HCT116 (cell line): Measurements from ENCODE around the gene SMPDL3A. TPM values are rescaled to one million over a fixed set of nuclear protein-coding genes. Genes with fewer than 3 reads are reported as not detected.

Source experiments
- ATAC-seq: fragments of 200-7000 bp; cut with Tn5 transposase; 2 replicates; pipeline ENCODE4 v1.9.1; 2020; ENCODE audit warnings: mild to moderate bottlenecking, moderate library complexity
- BruUV-seq: library from RNA; stranded (reverse); fragments of 400-500 nt; replicated peaks from 2 replicates; lab custom pipeline; 2021; lab: Mats Ljungman, UMichigan
- CTCF ChIA-PET: fragments of 300-600 bp; sonication (Branson Sonifier 250); formaldehyde crosslinking; loops from one replicate; lab custom pipeline; 2021; ENCODE audit warnings: antibody characterized with exemption; lab: Charles Lee
- POLR2A ChIA-PET: fragments of 300-600, 350-600 bp; sonication (Branson Sonifier 250); formaldehyde crosslinking; loops from one replicate; lab custom pipeline; 2021; ENCODE audit warnings: antibody characterized with exemption; lab: Charles Lee
- RAD21 ChIA-PET, 2 experiments: fragments of 300-600 bp; sonication (Branson Sonifier 250); formaldehyde crosslinking; loops; one replicate each; lab custom pipeline; 2023; ENCODE audit warnings: low total read pairs in 2 of 2; ENCODE audit not compliant: uncharacterized antibody in 2 of 2, unreplicated experiment in 2 of 2, low non-redundant PET in 1 of 2; lab: Charles Lee
- DNase-seq: peaks from one replicate; pipeline ENCODE4 v3.0.0-alpha.2; 2010; ENCODE audit warnings: low read depth, low spot score
- H2AFZ ChIP-seq: fragments of 200-600 bp; shearing (Covaris generic), sonication (generic); 2 replicates; pipeline ENCODE4 v1.6.1; 2017; ENCODE audit warnings: low read depth, mixed run types, mixed read lengths, antibody characterized with exemption, low read length; ENCODE audit not compliant: poor library complexity, severe bottlenecking
- H3K27ac ChIP-seq: 2 replicates; pipeline ENCODE4 v1.5.1; 2012; ENCODE audit warnings: low read depth, low read length
- H3K27me3 ChIP-seq: fragments of 200-600 bp; sonication (generic); 2 replicates; pipeline ENCODE4 v1.6.1; 2016; ENCODE audit warnings: mixed run types, low read length, mixed read lengths; ENCODE audit not compliant: insufficient read depth
- H3K36me3 ChIP-seq, 2 experiments: fragments of 200-500 bp in 1 of 2; fragments of 200-600 bp in 1 of 2; sonication (Bioruptor generic) in 1 of 2; sonication (generic) in 1 of 2; 2 replicates each; pipeline versions ENCODE4 v1.5.1 to v1.6.1; 2014 to 2016; ENCODE audit warnings: low read length in 2 of 2, inconsistent platforms in 1 of 2, mixed read lengths in 1 of 2, mixed run types in 1 of 2; ENCODE audit not compliant: insufficient read depth in 2 of 2, control insufficient read depth in 1 of 2
- H3K4me1 ChIP-seq, 2 experiments: fragments of 200-600 bp in 1 of 2; sonication (generic) in 1 of 2; 2 replicates each; pipeline versions ENCODE4 v1.5.1 to v1.6.1; 2012 to 2017; ENCODE audit warnings: low read length in 2 of 2, inconsistent platforms in 1 of 2, mild to moderate bottlenecking in 1 of 2, mixed read lengths in 1 of 2, mixed run types in 1 of 2, moderate library complexity in 1 of 2; ENCODE audit not compliant: insufficient read depth in 2 of 2, control insufficient read depth in 1 of 2
- H3K4me2 ChIP-seq: fragments of 200-600 bp; sonication (generic); 2 replicates; pipeline ENCODE4 v1.6.1; 2017; ENCODE audit warnings: mixed run types, low read length, mixed read lengths
- H3K4me3 ChIP-seq, 2 experiments: fragments of 200-600 bp in 1 of 2; sonication (generic) in 1 of 2; replicated peaks in 1 of 2; 2 replicates each; pipeline ENCODE4 v1.5.1; 2011 to 2016; ENCODE audit warnings: low read length in 2 of 2, control low read depth in 1 of 2, low read depth in 1 of 2, mild to moderate bottlenecking in 1 of 2, mixed read lengths in 1 of 2, mixed run types in 1 of 2
- H3K79me2 ChIP-seq: fragments of 200-600 bp; sonication (generic); 2 replicates; pipeline ENCODE4 v1.6.1; 2017; ENCODE audit warnings: mild to moderate bottlenecking, mixed run types, low read length, moderate library complexity, mixed read lengths; ENCODE audit not compliant: insufficient read depth
- H3K9ac ChIP-seq: fragments of 200-600 bp; sonication (generic); 2 replicates; pipeline ENCODE4 v1.6.1; 2016; ENCODE audit warnings: low read length, mixed read lengths
- H3K9me2 ChIP-seq: fragments of 200-600 bp; sonication (generic), shearing (Covaris generic); 2 replicates; pipeline ENCODE4 v1.6.1; 2017; ENCODE audit warnings: mixed run types, mild to moderate bottlenecking, moderate library complexity; ENCODE audit not compliant: insufficient read depth
- H3K9me3 ChIP-seq, 2 experiments: fragments of 200-500 bp in 1 of 2; fragments of 200-600 bp in 1 of 2; sonication (Bioruptor generic) in 1 of 2; sonication (generic) in 1 of 2; 2 replicates each; pipeline ENCODE4 v1.6.1; 2014 to 2017; ENCODE audit warnings: low read length in 2 of 2, mixed read lengths in 2 of 2, inconsistent platforms in 1 of 2, low read depth in 1 of 2, mild to moderate bottlenecking in 1 of 2, mixed run types in 1 of 2, moderate library complexity in 1 of 2; ENCODE audit not compliant: control insufficient read depth in 1 of 2, insufficient read depth in 1 of 2
- H4K20me1 ChIP-seq: fragments of 200-600 bp; sonication (generic), shearing (Covaris generic); 2 replicates; pipeline ENCODE4 v1.6.1; 2017; ENCODE audit warnings: mixed run types, mild to moderate bottlenecking, moderate library complexity; ENCODE audit not compliant: insufficient read depth
- CBX3 ChIP-seq: IDR thresholded peaks from 2 replicates; pipeline ENCODE4 v1.6.1; 2012; ENCODE audit warnings: low read depth
- ELF1 ChIP-seq: IDR thresholded peaks from 2 replicates; pipeline ENCODE4 v1.6.1; 2012; ENCODE audit warnings: low read depth, borderline replicate concordance
- EZH2phosphoT487 ChIP-seq: fragments of 200-600 bp; IDR thresholded peaks from 2 replicates; pipeline ENCODE4 v1.6.1; 2018; ENCODE audit warnings: antibody characterized with exemption, borderline replicate concordance
- FOSL1 ChIP-seq: IDR thresholded peaks from 2 replicates; pipeline ENCODE4 v1.6.1; 2012; ENCODE audit warnings: low read depth
- POLR2A ChIP-seq: IDR thresholded peaks from 2 replicates; pipeline ENCODE4 v1.7.0; 2011; ENCODE audit warnings: borderline replicate concordance; ENCODE audit not compliant: insufficient read depth, insufficient read length; ENCODE audit errors: extremely low read depth
- POLR2AphosphoS5 ChIP-seq: IDR thresholded peaks from 2 replicates; pipeline ENCODE4 v1.6.1; 2011; ENCODE audit warnings: mild to moderate bottlenecking, low read depth, low read length, moderate library complexity
- SIN3A ChIP-seq: IDR thresholded peaks from 2 replicates; pipeline ENCODE4 v1.6.1; 2012; ENCODE audit warnings: low read depth
- YY1 ChIP-seq: IDR thresholded peaks from 2 replicates; pipeline ENCODE4 v1.6.1; 2011; ENCODE audit warnings: low read length, low read depth, moderate library complexity, mild to moderate bottlenecking; ENCODE audit not compliant: insufficient replicate concordance; ENCODE audit errors: extremely low read depth
- ZFX ChIP-seq: fragments of 450-650 bp; IDR thresholded peaks from 2 replicates; pipeline ENCODE4 v1.6.1; 2017
- ZNF274 ChIP-seq: fragments of 200-500 bp; sonication (Bioruptor generic); IDR thresholded peaks from 2 replicates; pipeline ENCODE4 v1.6.1; 2014; ENCODE audit warnings: mild to moderate bottlenecking, low read depth, low read length, inconsistent platforms
- intact Hi-C: fragments of 100-400 bp; cut with micrococcal nuclease; formaldehyde crosslinking; loops from 2 replicates; pipeline ENCODE4 v1.10.0; 2022
- total RNA-seq: library from RNA; stranded (reverse); gene quantifications from one replicate; pipeline ENCODE4 v1.2.1, GENCODE V29; 2021; ENCODE audit not compliant: unreplicated experiment
- TF ChIP-seq, protein P1 (sequence below): IDR thresholded peaks from 2 replicates; pipeline ENCODE4 v1.6.1; 2012; ENCODE audit warnings: low read depth
- TF ChIP-seq, protein P2 (sequence below): IDR thresholded peaks from 2 replicates; pipeline ENCODE4 v1.6.1; 2012

SMPDL3A gene
- total RNA-seq, 1 experiment from 2014 or later: 2.4 TPM

DNA sequence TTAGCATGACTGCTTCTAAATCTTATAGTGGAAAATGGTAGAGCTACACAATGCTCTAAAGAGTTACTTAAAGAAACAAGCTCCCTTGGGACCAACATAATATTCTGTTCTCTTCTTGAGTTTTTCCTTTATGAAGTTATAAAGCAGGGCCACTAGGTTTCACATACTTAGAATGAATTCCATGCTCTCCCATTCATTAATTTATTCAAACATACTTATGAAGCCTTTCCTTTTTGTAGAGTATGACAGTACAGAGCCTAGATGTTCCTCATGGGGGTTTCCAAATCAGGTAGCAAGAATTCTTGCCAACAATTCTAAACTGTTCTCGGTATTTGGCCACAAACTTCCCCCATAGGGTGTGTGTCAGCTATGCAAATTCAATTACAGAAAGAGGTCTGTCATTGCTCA lies 30.1 kb upstream of the SMPDL3A start:
- Histone ChIP-seq H3K36me3 (no peaks in the 10 kb centered on the region), H3K9me3 (no peaks in the 10 kb centered on the region), H3K27me3 (no peaks in the 10 kb centered on the region), H3K4me3 (no peak overlapping the region), H3K4me2 (no peak overlapping the region), H3K79me2 (no peaks in the 10 kb centered on the region), H3K9ac (no peak overlapping the region), H2AFZ (no peak overlapping the region), H4K20me1 (no peaks in the 10 kb centered on the region), H3K27ac (no peak overlapping the region), H3K4me1 (no peaks in the 10 kb centered on the region), H3K9me2 (no peaks in the 10 kb centered on the region)
- intact Hi-C loops: no loop called here
- CTCF ChIA-PET: no interaction called here
- BruUV-seq: no TSS peak
- ATAC-seq (no peak), DNase-seq (no peak)
- POLR2A ChIA-PET: no interaction called here
- TF ChIP-seq, protein P1, sequence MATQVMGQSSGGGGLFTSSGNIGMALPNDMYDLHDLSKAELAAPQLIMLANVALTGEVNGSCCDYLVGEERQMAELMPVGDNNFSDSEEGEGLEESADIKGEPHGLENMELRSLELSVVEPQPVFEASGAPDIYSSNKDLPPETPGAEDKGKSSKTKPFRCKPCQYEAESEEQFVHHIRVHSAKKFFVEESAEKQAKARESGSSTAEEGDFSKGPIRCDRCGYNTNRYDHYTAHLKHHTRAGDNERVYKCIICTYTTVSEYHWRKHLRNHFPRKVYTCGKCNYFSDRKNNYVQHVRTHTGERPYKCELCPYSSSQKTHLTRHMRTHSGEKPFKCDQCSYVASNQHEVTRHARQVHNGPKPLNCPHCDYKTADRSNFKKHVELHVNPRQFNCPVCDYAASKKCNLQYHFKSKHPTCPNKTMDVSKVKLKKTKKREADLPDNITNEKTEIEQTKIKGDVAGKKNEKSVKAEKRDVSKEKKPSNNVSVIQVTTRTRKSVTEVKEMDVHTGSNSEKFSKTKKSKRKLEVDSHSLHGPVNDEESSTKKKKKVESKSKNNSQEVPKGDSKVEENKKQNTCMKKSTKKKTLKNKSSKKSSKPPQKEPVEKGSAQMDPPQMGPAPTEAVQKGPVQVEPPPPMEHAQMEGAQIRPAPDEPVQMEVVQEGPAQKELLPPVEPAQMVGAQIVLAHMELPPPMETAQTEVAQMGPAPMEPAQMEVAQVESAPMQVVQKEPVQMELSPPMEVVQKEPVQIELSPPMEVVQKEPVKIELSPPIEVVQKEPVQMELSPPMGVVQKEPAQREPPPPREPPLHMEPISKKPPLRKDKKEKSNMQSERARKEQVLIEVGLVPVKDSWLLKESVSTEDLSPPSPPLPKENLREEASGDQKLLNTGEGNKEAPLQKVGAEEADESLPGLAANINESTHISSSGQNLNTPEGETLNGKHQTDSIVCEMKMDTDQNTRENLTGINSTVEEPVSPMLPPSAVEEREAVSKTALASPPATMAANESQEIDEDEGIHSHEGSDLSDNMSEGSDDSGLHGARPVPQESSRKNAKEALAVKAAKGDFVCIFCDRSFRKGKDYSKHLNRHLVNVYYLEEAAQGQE: no peak
- TF ChIP-seq YY1 (no peak), SIN3A (no peak), ELF1 (no peak), FOSL1 (no peak), CBX3 (no peak), POLR2AphosphoS5 (no peak), EZH2phosphoT487 (no peak), ZFX (no peak), ZNF274 (no peak), POLR2A (no peak)
- TF ChIP-seq, protein P2, sequence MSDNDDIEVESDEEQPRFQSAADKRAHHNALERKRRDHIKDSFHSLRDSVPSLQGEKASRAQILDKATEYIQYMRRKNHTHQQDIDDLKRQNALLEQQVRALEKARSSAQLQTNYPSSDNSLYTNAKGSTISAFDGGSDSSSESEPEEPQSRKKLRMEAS: no peak
- RAD21 ChIA-PET: no interaction called here
